ENCODE results near the gene KLF7.

KLF7 gene

GRCh38 chr2:207072571-207072970 lies 93.2 kb downstream of the KLF7 start:
- in situ Hi-C loops (cut with MboI; ENCODE audit: low pct_unique_long_range_greater_than_20kb, low sequenced_read_pairs, unreplicated experiment), result no loop called here
- DNase-seq (ENCODE audit: low spot score), result no peak
- TF ChIP-seq, protein P1, sequence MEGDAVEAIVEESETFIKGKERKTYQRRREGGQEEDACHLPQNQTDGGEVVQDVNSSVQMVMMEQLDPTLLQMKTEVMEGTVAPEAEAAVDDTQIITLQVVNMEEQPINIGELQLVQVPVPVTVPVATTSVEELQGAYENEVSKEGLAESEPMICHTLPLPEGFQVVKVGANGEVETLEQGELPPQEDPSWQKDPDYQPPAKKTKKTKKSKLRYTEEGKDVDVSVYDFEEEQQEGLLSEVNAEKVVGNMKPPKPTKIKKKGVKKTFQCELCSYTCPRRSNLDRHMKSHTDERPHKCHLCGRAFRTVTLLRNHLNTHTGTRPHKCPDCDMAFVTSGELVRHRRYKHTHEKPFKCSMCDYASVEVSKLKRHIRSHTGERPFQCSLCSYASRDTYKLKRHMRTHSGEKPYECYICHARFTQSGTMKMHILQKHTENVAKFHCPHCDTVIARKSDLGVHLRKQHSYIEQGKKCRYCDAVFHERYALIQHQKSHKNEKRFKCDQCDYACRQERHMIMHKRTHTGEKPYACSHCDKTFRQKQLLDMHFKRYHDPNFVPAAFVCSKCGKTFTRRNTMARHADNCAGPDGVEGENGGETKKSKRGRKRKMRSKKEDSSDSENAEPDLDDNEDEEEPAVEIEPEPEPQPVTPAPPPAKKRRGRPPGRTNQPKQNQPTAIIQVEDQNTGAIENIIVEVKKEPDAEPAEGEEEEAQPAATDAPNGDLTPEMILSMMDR (IDR thresholded peaks at IDR 0.05; ENCODE audit: extremely low read depth, insufficient read depth, missing control alignments), result no peak

DNA sequence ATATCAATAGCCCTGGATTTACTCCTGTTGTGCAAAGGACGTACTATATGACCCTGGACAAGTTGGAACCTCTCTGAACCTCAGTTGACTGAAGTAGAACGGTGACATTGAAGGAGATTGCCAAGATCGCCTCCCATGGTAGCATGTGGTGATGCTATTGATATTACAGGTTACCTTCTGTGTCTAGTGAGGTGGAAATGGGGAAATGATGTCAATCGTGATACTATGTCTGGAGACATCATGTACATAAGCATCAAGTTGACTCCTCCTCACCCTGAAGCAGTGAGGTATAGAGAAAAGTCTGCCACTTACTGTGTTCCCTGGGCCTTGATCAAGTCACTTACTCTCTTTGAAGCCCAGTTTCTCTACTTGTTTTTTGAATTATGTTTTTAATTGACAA lies 93.9 kb downstream of the KLF7 start:
- in situ Hi-C loops (cut with MboI; ENCODE audit: low pct_unique_long_range_greater_than_20kb, low sequenced_read_pairs, unreplicated experiment), result no loop called here
- DNase-seq (ENCODE audit: low spot score), result peak; percentile 45
- TF ChIP-seq, protein P1 (IDR thresholded peaks at IDR 0.05; ENCODE audit: extremely low read depth, insufficient read depth, missing control alignments), result no peak

DNA sequence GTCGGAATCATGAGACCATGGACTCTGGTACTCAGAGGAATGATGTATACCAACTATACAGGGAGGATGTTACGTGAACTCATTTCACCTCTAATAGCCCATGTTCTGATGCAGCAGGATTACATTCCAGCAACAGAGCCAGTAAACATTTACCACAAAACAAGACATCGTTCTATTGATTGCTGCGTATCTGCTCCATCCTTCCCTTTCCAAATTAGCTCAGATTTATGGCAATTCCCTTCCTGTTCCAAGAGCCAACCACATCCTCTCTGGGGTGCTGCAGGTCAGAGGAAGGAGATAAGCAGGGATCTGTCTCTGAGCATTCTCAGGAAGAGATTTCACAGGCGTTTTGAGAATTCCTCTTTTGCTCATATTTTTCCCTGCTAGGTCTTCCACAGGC lies 98.3 kb downstream of the KLF7 start:
- no peak for DNase-seq (ENCODE audit: low spot score)
- in situ Hi-C loops (cut with MboI; ENCODE audit: low pct_unique_long_range_greater_than_20kb, low sequenced_read_pairs, unreplicated experiment), result no loop called here
- TF ChIP-seq, protein P1 (IDR thresholded peaks at IDR 0.05; ENCODE audit: extremely low read depth, insufficient read depth, missing control alignments), result no peak

GRCh38 chr2:207066791-207067460 lies 98.8 kb downstream of the KLF7 start:
- DNase-seq (ENCODE audit: low spot score), result no peak
- TF ChIP-seq, protein P1 (IDR thresholded peaks at IDR 0.05; ENCODE audit: extremely low read depth, insufficient read depth, missing control alignments), result no peak
- in situ Hi-C loops (cut with MboI; ENCODE audit: low pct_unique_long_range_greater_than_20kb, low sequenced_read_pairs, unreplicated experiment), result no loop called here

- in situ Hi-C loops (cut with MboI; ENCODE audit: low pct_unique_long_range_greater_than_20kb, low sequenced_read_pairs, unreplicated experiment), result no loop called here
- DNase-seq (ENCODE audit: low spot score), result no peak
- TF ChIP-seq, protein P1 (IDR thresholded peaks at IDR 0.05; ENCODE audit: extremely low read depth, insufficient read depth, missing control alignments), result no peak
Observed at GRCh38 chr2:207066166-207066565, 99.6 kb downstream of the KLF7 start.

GRCh38 chr2:207064128-207064690 lies 101.5 kb downstream of the KLF7 start:
- TF ChIP-seq, protein P1 (IDR thresholded peaks at IDR 0.05; ENCODE audit: extremely low read depth, insufficient read depth, missing control alignments), result no peak
- in situ Hi-C loops (cut with MboI; ENCODE audit: low pct_unique_long_range_greater_than_20kb, low sequenced_read_pairs, unreplicated experiment), result no loop called here
- no peak for DNase-seq (ENCODE audit: low spot score)
